Esophagus squamous epithelium (tissue), 4 donors: Measurements from ENCODE around the gene DOCK2.

Experiments
- CTCF ChIP-seq, 6 experiments: fragments of 450-650 bp in 4 of 6; fragments of 200-600 bp in 2 of 6; sonication (generic) in 2 of 6; IDR thresholded peaks; one replicate each; pipeline ENCODE4 v1.5.1; 2016 to 2019; ENCODE audit warnings: antibody characterized with exemption in 6 of 6, mild to moderate bottlenecking in 4 of 6, moderate library complexity in 4 of 6
- POLR2A ChIP-seq, 4 donors: fragments of 450-650 bp; IDR thresholded peaks; one replicate each; pipeline ENCODE4 v1.6.1; 2017; ENCODE audit warnings: antibody characterized with exemption in 4 of 4, mild to moderate bottlenecking in 4 of 4, moderate library complexity in 3 of 4

GRCh38 chr5:170011751-170012150 lies 374.7 kb downstream of the DOCK2 start:
- no peak for TF ChIP-seq CTCF (IDR thresholded peaks at IDR 0.05)
- no peak for TF ChIP-seq POLR2A (IDR thresholded peaks at IDR 0.05)
